Measurements from ENCODE around the gene SLC22A23. TPM values are rescaled to one million over a fixed set of nuclear protein-coding genes. Genes with fewer than 3 reads are reported as not detected.

Gene SLC22A23
- total and polyA plus RNA-seq, 2 donors (not counting 1 experiment from before 2014, with no cell fraction given) = 0.18 to 1.4 TPM

DNA sequence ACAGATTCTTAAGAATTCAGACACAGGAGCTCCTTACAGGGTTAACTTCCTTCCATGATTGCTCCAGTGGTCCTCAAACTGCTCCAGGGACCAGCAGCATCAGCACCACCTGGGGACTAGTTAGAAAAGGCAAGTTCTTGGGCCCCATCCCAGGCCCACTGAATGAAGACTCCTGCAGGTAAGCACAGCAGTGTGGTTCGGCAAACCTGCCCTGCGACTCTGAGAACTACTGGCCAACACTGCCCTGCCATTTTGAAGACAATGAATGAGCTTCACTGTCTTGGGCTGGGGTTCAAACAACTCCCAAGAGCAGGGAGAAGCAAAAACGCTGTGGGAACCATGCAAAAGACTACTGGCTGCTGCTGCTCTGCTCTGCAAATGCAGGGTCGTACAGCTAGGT, 39.4 kb downstream of the SLC22A23 start:
- H3K79me2 ChIP-seq (ENCODE audit: control insufficient read depth, insufficient read depth, low read length) = no peaks in the 10 kb centered on the region
- TF ChIP-seq, protein P1, sequence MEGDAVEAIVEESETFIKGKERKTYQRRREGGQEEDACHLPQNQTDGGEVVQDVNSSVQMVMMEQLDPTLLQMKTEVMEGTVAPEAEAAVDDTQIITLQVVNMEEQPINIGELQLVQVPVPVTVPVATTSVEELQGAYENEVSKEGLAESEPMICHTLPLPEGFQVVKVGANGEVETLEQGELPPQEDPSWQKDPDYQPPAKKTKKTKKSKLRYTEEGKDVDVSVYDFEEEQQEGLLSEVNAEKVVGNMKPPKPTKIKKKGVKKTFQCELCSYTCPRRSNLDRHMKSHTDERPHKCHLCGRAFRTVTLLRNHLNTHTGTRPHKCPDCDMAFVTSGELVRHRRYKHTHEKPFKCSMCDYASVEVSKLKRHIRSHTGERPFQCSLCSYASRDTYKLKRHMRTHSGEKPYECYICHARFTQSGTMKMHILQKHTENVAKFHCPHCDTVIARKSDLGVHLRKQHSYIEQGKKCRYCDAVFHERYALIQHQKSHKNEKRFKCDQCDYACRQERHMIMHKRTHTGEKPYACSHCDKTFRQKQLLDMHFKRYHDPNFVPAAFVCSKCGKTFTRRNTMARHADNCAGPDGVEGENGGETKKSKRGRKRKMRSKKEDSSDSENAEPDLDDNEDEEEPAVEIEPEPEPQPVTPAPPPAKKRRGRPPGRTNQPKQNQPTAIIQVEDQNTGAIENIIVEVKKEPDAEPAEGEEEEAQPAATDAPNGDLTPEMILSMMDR (IDR thresholded peaks at IDR 0.05) = no peak
- TF ChIP-seq EZH2 (IDR thresholded peaks at IDR 0.05; ENCODE audit: borderline replicate concordance, insufficient read depth, low read depth, low read length, poor library complexity, severe bottlenecking) = no peak
- H3K4me2 ChIP-seq (replicated peaks; ENCODE audit: low read depth, low read length, poor library complexity, severe bottlenecking) = no peak overlapping the region
- no peaks in the 10 kb centered on the region for H4K20me1 ChIP-seq (ENCODE audit: control insufficient read depth, insufficient read depth, low read length, poor library complexity, severe bottlenecking)
- H3K9ac ChIP-seq (ENCODE audit: low read length) = no peak overlapping the region
- ChIA-PET POLR2A (no interaction called here), CTCF (no interaction called here)
- H3K36me3 ChIP-seq (replicated peaks in 1 of 2; ENCODE audit: control extremely low read depth in 1 of 2, control insufficient read depth in 1 of 2, extremely low read depth in 1 of 2, insufficient read depth in 2 of 2, low read length in 1 of 2) = no peaks in the 10 kb centered on the region
- Mint-ChIP-seq H3K4me3 (no peak overlapping the region), H3K9me3 (ENCODE audit: insufficient read depth) (no peaks in the 10 kb centered on the region), H3K27ac (no peak overlapping the region), H3K27me3 (peaks cover 27% of the 10 kb centered on the region), H3K4me1 (no peaks in the 10 kb centered on the region)
- DNase-seq (no peak), ATAC-seq (ENCODE audit: low read depth) (no peak)
- H3K4me3 ChIP-seq (ENCODE audit: control extremely low read depth in 1 of 5, extremely low read depth in 1 of 5, insufficient read depth in 1 of 5, low read depth in 2 of 5, low read length in 4 of 5) = no peak overlapping the region
- peaks cover 0 to 3% (median 0%) of the 10 kb centered on the region in 3 donors for H3K9me3 ChIP-seq (ENCODE audit: control extremely low read depth in 1 of 3, control insufficient read depth in 2 of 3, insufficient read depth in 1 of 3, low read length in 2 of 3)
- H3K27ac ChIP-seq (ENCODE audit: low read length in 2 of 2) = no peak overlapping the region
- intact Hi-C loops (cut with micrococcal nuclease) = no loop called here
- no peaks in the 10 kb centered on the region for H3K4me1 ChIP-seq (ENCODE audit: control insufficient read depth in 2 of 2, insufficient read depth in 2 of 2, low read length in 2 of 2)
- no peak overlapping the region for H2AFZ ChIP-seq (ENCODE audit: insufficient read depth, low read depth, low read length, poor library complexity, severe bottlenecking)
- WGBS (ENCODE audit: insufficient coverage) = 93% methylated on average over 3 of the region's 4 CpGs
- peaks cover 0 to 6% (median 3%) of the 10 kb centered on the region in 4 experiments for H3K27me3 ChIP-seq (replicated peaks in 1 of 4; ENCODE audit: control extremely low read depth in 1 of 4, control insufficient read depth in 3 of 4, insufficient read depth in 4 of 4, low read length in 3 of 4)

DNA sequence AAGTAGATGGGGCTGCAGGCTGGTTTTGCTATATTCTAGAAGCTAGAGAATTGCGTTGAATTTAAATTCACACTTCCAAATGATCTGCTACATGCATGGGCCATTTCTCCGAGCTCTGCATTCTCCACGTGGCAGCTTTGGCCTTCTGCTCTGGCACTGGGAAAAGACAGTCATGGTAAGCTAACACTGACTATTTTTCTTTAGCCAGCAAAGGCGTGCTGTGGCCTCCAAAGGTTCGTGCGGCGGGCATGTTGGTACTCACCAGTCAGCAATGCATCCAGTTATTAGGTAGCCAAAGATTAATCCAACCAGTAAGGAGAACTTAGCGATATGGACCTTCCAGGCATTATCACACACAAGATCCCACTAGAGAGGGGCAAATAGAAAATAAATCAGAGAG, 41.4 kb downstream of the SLC22A23 start:
- H3K4me1 Mint-ChIP-seq = peaks cover 6% of the 10 kb centered on the region
- no peak for ATAC-seq (ENCODE audit: low read depth)
- Histone ChIP-seq H2AFZ (ENCODE audit: insufficient read depth, low read depth, low read length, poor library complexity, severe bottlenecking) (no peak overlapping the region), H3K36me3 (replicated peaks in 1 of 2; ENCODE audit: control extremely low read depth in 1 of 2, control insufficient read depth in 1 of 2, extremely low read depth in 1 of 2, insufficient read depth in 2 of 2, low read length in 1 of 2) (no peaks in the 10 kb centered on the region), H3K27me3 (replicated peaks in 1 of 4; ENCODE audit: control extremely low read depth in 1 of 4, control insufficient read depth in 3 of 4, insufficient read depth in 4 of 4, low read length in 3 of 4) (peaks cover 0 to 6% (median 3%) of the 10 kb centered on the region in 4 experiments), H3K9me3 (ENCODE audit: control extremely low read depth in 1 of 3, control insufficient read depth in 2 of 3, insufficient read depth in 1 of 3, low read length in 2 of 3) (peaks cover 0 to 3% (median 0%) of the 10 kb centered on the region in 3 donors), H3K4me3 (ENCODE audit: control extremely low read depth in 1 of 5, extremely low read depth in 1 of 5, insufficient read depth in 1 of 5, low read depth in 2 of 5, low read length in 4 of 5) (no peak overlapping the region), H3K79me2 (ENCODE audit: control insufficient read depth, insufficient read depth, low read length) (no peaks in the 10 kb centered on the region), H3K4me1 (ENCODE audit: control insufficient read depth in 2 of 2, insufficient read depth in 2 of 2, low read length in 2 of 2) (peaks cover 0 to 5% of the 10 kb centered on the region in 2 donors), H3K27ac (ENCODE audit: low read length in 2 of 2) (no peak overlapping the region), H3K4me2 (replicated peaks; ENCODE audit: low read depth, low read length, poor library complexity, severe bottlenecking) (no peak overlapping the region), H4K20me1 (ENCODE audit: control insufficient read depth, insufficient read depth, low read length, poor library complexity, severe bottlenecking) (no peaks in the 10 kb centered on the region), H3K9ac (ENCODE audit: low read length) (no peak overlapping the region)
- H3K27me3 Mint-ChIP-seq = peaks cover 19% of the 10 kb centered on the region
- CTCF ChIA-PET = interaction anchor here (0.6 to 1.5 kb wide), 2 partner anchors 136 to 592 kb away, joined by 3 to 4 read pairs; no protein-coding TSS in a partner anchor
- intact Hi-C loops (cut with micrococcal nuclease) = no loop called here
- POLR2A ChIA-PET = no interaction called here
- H3K27ac Mint-ChIP-seq = no peak overlapping the region
- WGBS (ENCODE audit: insufficient coverage) = 93% methylated on average over 8 of the region's 8 CpGs
- no peaks in the 10 kb centered on the region for H3K9me3 Mint-ChIP-seq (ENCODE audit: insufficient read depth)
- no peak overlapping the region for H3K4me3 Mint-ChIP-seq
- no peak for DNase-seq
- TF ChIP-seq EZH2 (IDR thresholded peaks at IDR 0.05; ENCODE audit: borderline replicate concordance, insufficient read depth, low read depth, low read length, poor library complexity, severe bottlenecking) = no peak
- TF ChIP-seq, protein P1 (IDR thresholded peaks at IDR 0.05) = no peak
